HG03575 (cell line): ENCODE data around the gene LGR6.
"Not testable (repeated sequence)": the region's sequence is repeated elsewhere in the genome, so short reads cannot be mapped to it uniquely, and the experiment has no call there.

ENCODE experiments used
- ATAC-seq: cut with Tn5 transposase; IDR thresholded peaks from one replicate; pipeline ENCODE4 v1.9.1; 2021; ENCODE audit not compliant: unreplicated experiment, insufficient number of reproducible peaks, low FRiP score; ENCODE audit errors: extremely low read depth

Gene LGR6

GRCh38 chr1:202348005-202348508 is 154.5 kb downstream of the LGR6 start:
- no peak for ATAC-seq

DNA sequence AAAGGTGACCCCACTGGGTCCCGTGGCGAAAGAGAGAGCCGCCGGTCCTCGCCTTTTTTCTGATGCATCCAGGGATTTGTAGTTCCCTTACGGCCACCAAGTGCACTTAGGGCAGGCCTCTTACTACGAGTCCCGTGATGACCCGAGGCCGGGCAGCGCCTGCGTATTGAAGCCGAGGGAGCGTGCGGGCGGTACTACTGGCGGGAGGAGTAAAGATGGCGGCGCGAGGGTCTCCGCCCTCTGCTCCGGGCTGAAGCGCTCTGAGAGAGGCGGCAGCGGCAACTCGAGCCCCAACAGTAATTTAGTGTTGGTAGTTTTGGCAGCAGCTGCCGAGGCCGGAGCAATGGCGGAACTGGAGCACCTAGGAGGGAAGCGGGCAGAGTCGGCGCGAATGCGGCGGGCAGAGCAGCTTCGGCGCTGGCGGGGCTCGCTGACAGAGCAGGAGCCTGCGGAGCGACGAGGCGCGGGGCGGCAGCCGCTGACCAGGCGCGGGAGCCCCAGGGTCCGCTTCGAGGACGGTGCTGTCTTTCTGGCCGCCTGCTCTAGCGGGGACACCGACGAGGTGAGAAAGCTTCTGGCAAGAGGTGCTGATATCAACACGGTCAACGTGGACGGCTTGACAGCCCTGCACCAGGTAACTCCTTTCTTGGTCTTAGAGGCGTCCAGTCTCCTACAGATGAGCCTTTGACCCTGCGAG is 155.1 kb downstream of the LGR6 start, which contains the start of gene PPP1R12B:
PPP1R12B (plus strand) TSS at position 191 of the 697 bp plus-strand sequence; CDS start at position 344, 153 bp downstream.
- ATAC-seq, result peak; percentile 91

GRCh38 chr1:202349206-202349928 is 155.8 kb downstream of the LGR6 start:
- no peak for ATAC-seq

- ATAC-seq, result no peak
Measured at GRCh38 chr1:202351725-202352124, 158.1 kb downstream of the LGR6 start.

DNA sequence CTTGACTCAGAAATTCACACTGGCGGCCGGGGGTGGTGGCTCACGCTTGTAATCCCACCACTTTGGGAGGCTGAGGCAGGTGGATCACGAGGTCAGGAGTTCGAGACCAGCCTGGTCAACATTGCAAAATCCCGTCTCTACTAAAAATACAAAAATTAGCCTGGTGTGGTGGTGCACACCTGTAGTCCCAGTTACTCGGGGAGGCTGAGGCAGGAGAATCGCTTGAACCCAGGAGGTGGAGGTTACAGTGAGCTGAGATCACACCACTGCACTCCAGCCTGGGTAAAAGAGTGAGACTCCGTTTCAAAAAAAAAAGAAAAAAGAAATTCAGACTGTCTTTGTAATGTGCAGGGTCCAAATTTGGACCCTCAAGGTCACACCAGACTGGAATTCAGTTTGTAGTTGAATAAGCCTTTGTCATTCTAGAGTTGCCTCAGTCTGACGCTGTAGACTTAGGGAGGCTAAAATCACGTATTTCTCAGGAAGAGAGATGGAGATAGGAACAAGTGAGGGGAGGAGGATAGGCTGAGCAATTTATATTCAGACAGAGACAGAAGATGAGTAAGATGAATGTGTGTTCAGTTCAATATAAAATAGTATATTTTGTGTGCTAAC is 159.1 kb downstream of the LGR6 start:
- ATAC-seq, result not testable (repeated sequence)

DNA sequence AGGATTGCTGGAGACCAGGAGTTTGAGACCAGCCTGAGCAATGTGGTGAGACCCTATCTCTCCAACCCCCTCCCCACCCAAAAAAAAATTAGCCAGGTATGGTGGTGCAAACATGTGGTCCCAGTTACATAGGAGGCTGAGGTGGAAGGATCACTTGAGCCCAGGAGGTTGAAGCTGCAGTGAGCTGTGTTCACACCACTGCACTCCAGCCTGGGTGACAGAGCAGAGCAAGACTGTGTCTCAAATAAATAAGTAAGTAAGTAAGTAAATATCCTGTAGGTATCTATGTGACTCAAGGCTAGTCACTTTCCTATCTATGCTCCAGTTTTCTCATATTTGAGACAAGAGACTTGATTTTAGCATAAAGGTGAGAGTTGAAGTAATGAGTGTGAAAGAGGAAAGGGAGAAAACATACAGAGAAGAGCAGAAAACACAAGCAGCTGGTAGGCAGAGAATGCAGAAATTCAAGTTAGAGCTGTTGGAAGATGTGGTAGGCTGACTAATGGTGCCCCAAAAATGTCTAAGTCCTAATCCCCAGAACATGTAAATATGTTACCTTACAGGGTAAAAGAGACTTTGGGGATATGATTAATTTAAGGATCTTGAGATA is 162.4 kb downstream of the LGR6 start:
- no peak for ATAC-seq

- no peak for ATAC-seq
Measured at GRCh38 chr1:202357506-202357905, 163.9 kb downstream of the LGR6 start.

GRCh38 chr1:202361224-202361623 is 167.6 kb downstream of the LGR6 start:
- no peak for ATAC-seq

GRCh38 chr1:202361701-202362100 is 168.1 kb downstream of the LGR6 start:
- no peak for ATAC-seq

- no peak for ATAC-seq
Measured at GRCh38 chr1:202362212-202362611, 168.6 kb downstream of the LGR6 start.

GRCh38 chr1:202365092-202365815 is 171.7 kb downstream of the LGR6 start:
- ATAC-seq, result no peak

DNA sequence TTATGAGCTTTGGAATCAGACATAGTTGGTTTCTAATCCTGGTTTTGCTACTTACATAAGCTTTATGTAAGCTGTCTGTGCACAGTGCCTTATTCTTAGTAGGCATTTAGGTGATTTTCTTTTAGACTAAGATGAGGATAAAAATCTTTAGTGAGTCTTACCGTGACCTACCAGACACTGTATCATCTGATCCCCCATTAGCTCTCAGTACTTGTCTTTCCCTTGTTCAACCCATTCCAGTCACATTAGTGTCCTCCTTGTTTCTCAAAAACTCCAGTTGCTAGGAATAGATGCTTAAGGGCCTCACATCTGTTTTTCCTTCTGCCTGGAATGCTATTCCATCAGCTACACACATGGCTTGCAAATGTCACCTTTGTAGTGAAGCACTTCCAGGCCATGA is 173.7 kb downstream of the LGR6 start:
- no peak for ATAC-seq
